Mammary epithelial cell (primary cell): ENCODE measurements around the gene KTN1.

Source experiments
- CTCF ChIP-seq, 2 donors: IDR thresholded peaks in 1 of 2; conservative IDR thresholded peaks in 1 of 2; 2 replicates each; pipeline ENCODE4 v1.5.1; 2011 to 2012; ENCODE audit warnings: inconsistent platforms in 2 of 2, low read length in 2 of 2, mild to moderate bottlenecking in 2 of 2, control low read depth in 1 of 2, low read depth in 1 of 2; ENCODE audit not compliant: insufficient read depth in 1 of 2; ENCODE audit errors: extremely low read depth in 1 of 2
- EZH2 ChIP-seq: IDR thresholded peaks from 2 replicates; pipeline ENCODE4 v1.6.1; 2012; ENCODE audit warnings: low read length, inconsistent platforms, borderline replicate concordance

GRCh38 chr14:55620277-55620676 lies 40.3 kb downstream of the KTN1 start:
- TF ChIP-seq EZH2 (no peak), CTCF (conservative IDR thresholded peaks at IDR 0.05 in 1 of 2, IDR thresholded peaks at IDR 0.05 in 1 of 2; ENCODE audit: extremely low read depth in 1 of 2, insufficient read depth in 1 of 2, low read depth in 1 of 2, low read length in 2 of 2) (no peak)
